Mammary epithelial cell (primary cell): ENCODE results near the gene PNRC2.

Source experiments
- CTCF ChIP-seq, 2 donors: IDR thresholded peaks in 1 of 2; conservative IDR thresholded peaks in 1 of 2; 2 replicates each; pipeline ENCODE4 v1.5.1; 2011 to 2012; ENCODE audit warnings: inconsistent platforms in 2 of 2, low read length in 2 of 2, mild to moderate bottlenecking in 2 of 2, control low read depth in 1 of 2, low read depth in 1 of 2; ENCODE audit not compliant: insufficient read depth in 1 of 2; ENCODE audit errors: extremely low read depth in 1 of 2
- EZH2 ChIP-seq: IDR thresholded peaks from 2 replicates; pipeline ENCODE4 v1.6.1; 2012; ENCODE audit warnings: low read length, inconsistent platforms, borderline replicate concordance

- TF ChIP-seq CTCF (conservative IDR thresholded peaks at IDR 0.05 in 1 of 2, IDR thresholded peaks at IDR 0.05 in 1 of 2; ENCODE audit: extremely low read depth in 1 of 2, insufficient read depth in 1 of 2, low read depth in 1 of 2, low read length in 2 of 2) (no peak), EZH2 (no peak)
Observed at GRCh38 chr1:23960291-23961020, 828 bp downstream of the PNRC2 start.
